Thyroid gland (tissue), 4 donors: ENCODE results near the gene KAT6B. TPM values are rescaled to one million over a fixed set of nuclear protein-coding genes. Genes with fewer than 3 reads are reported as not detected.

ENCODE experiments used
- DNase-seq, 2 donors: peaks; one replicate each; pipeline ENCODE4 v3.0.0-alpha.2; 2019
- H3K27ac ChIP-seq, 3 donors: fragments of 200-600 bp; sonication (generic); 1 replicate in 2 of 3; 2 replicates in 1 of 3; pipeline ENCODE4 v1.5.1; 2016 to 2019; ENCODE audit warnings: mild to moderate bottlenecking in 1 of 3, moderate library complexity in 1 of 3
- H3K27me3 ChIP-seq: fragments of 200-600 bp; sonication (generic); one replicate; pipeline ENCODE4 v1.5.1; 2019
- H3K36me3 ChIP-seq, 2 donors: fragments of 200-600 bp; sonication (generic); one replicate each; pipeline ENCODE4 v1.5.1; 2016 to 2019
- H3K4me1 ChIP-seq, 2 donors: fragments of 200-600 bp; sonication (generic); one replicate each; pipeline ENCODE4 v1.5.1; 2017 to 2019
- H3K4me3 ChIP-seq, 3 donors: fragments of 200-600 bp; sonication (generic); replicated peaks in 1 of 3; 1 replicate in 2 of 3; 2 replicates in 1 of 3; pipeline ENCODE4 v1.5.1; 2016; ENCODE audit warnings: mild to moderate bottlenecking in 1 of 3
- H3K9me3 ChIP-seq: fragments of 200-600 bp; sonication (generic); one replicate; pipeline ENCODE4 v1.5.1; 2017
- CTCF ChIP-seq, 6 experiments: fragments of 200-600 bp in 3 of 6; fragments of 450-650 bp in 3 of 6; sonication (generic) in 3 of 6; IDR thresholded peaks; one replicate each; pipeline ENCODE4 v1.5.1; 2016 to 2019; ENCODE audit warnings: antibody characterized with exemption in 6 of 6, mild to moderate bottlenecking in 2 of 6, inconsistent platforms in 1 of 6, moderate library complexity in 1 of 6
- POLR2A ChIP-seq, 2 donors: fragments of 450-650 bp; IDR thresholded peaks; one replicate each; pipeline ENCODE4 v1.6.1; 2017; ENCODE audit warnings: antibody characterized with exemption in 2 of 2, mild to moderate bottlenecking in 2 of 2, moderate library complexity in 1 of 2
- WGBS, 2 donors: methylation state at CpG; one replicate each; pipeline ENCODE4 v1.1.5; 2017; 5-methylcytosine and 5-hydroxymethylcytosine counted together
- intact Hi-C: fragments of 100-400 bp; cut with DNase I; formaldehyde crosslinking; loops from one replicate; pipeline ENCODE4 v1.15.1; 2023
- total RNA-seq, 4 donors: library from RNA; depleted of rRNA; stranded (reverse); fragments of >200 nt; gene quantifications; one replicate each; pipeline ENCODE4 v1.2.3, GENCODE V29; 2016

The KAT6B gene
- total RNA-seq, 4 donors from 2014 or later = 56.5 to 115 (median 76.3) TPM

DNA sequence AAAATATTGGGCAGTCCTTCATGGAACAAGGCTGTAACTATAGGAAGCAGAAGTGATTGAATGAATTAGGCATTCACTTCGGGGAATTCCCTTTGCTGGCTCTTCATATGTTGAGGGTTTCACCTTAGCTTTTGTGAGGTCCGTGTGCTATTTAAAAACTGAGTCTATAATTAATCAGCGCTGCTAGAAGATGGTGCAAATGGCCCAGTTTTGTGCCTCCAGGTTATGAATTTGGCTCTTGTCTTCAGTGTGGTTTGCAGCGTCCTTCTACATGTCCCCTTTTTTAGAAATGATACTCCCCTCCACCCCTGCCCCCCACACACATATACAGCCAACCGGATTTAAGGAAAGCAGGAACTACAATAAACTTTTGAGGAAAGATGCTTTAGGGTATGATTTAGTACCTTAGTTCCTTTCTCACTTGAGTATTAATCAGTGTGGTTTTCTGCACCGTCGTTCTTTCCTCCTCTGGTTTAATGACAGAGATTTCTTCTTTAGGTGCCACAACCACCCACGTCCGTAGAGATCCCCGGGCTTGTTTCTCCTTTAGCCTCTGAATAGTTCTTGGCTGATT lies 174.4 kb downstream of the KAT6B start:
- Histone ChIP-seq H3K4me1 (peaks cover 11 to 22% of the 10 kb centered on the region in 2 donors), H3K36me3 (no peaks in the 10 kb centered on the region), H3K4me3 (no peak overlapping the region), H3K27me3 (no peaks in the 10 kb centered on the region), H3K9me3 (no peaks in the 10 kb centered on the region), H3K27ac (no peak overlapping the region)
- intact Hi-C loops = no loop called here
- WGBS, 2 donors = 82 to 86% methylated on average over 10 of the region's 10 CpGs
- TF ChIP-seq POLR2A (IDR thresholded peaks at IDR 0.05) (no peak), CTCF (IDR thresholded peaks at IDR 0.05) (no peak)
- DNase-seq = no peak

- WGBS, 2 donors = 61 to 68% methylated on average over 5 of the region's 5 CpGs
- no peak for TF ChIP-seq CTCF (IDR thresholded peaks at IDR 0.05)
- TF ChIP-seq POLR2A (IDR thresholded peaks at IDR 0.05) = no peak
Measured at GRCh38 chr10:75001715-75002350, 175.4 kb downstream of the KAT6B start.

GRCh38 chr10:75002351-75002725 lies 175.9 kb downstream of the KAT6B start:
- H3K4me1 ChIP-seq = peaks cover 11 to 22% of the 10 kb centered on the region in 2 donors
- intact Hi-C loops = no loop called here
- H3K27ac ChIP-seq = no peak overlapping the region
- H3K9me3 ChIP-seq = no peaks in the 10 kb centered on the region
- no peak overlapping the region for H3K4me3 ChIP-seq
- 95 to 98% methylated on average over 3 of the region's 3 CpGs for WGBS, 2 donors
- H3K27me3 ChIP-seq = no peaks in the 10 kb centered on the region
- TF ChIP-seq CTCF (IDR thresholded peaks at IDR 0.05) = no peak
- TF ChIP-seq POLR2A (IDR thresholded peaks at IDR 0.05) = no peak
- no peak for DNase-seq
- H3K36me3 ChIP-seq = no peaks in the 10 kb centered on the region

More at GRCh38 chr10:75001715-75002350, 175.4 kb downstream of the KAT6B start:
- Histone ChIP-seq H3K9me3 (no peaks in the 10 kb centered on the region), H3K4me3 (no peak overlapping the region), H3K36me3 (no peaks in the 10 kb centered on the region), H3K27me3 (no peaks in the 10 kb centered on the region), H3K27ac (peak overlapping the region in 1 of 3 donors; percentile 46), H3K4me1 (peaks cover 11 to 22% of the 10 kb centered on the region in 2 donors)
- peak; percentile 16 to 26 for DNase-seq
- intact Hi-C loops = no loop called here

GRCh38 chr10:75002967-75003594 lies 176.7 kb downstream of the KAT6B start:
- DNase-seq = no peak
- TF ChIP-seq POLR2A (IDR thresholded peaks at IDR 0.05) (no peak), CTCF (IDR thresholded peaks at IDR 0.05) (no peak)
- Histone ChIP-seq H3K4me1 (peaks cover 11 to 22% of the 10 kb centered on the region in 2 donors), H3K9me3 (no peaks in the 10 kb centered on the region), H3K27me3 (no peaks in the 10 kb centered on the region), H3K4me3 (no peak overlapping the region), H3K27ac (no peak overlapping the region), H3K36me3 (no peaks in the 10 kb centered on the region)
- 91 to 97% methylated on average over 3 of the region's 3 CpGs for WGBS, 2 donors
- intact Hi-C loops = no loop called here

DNA sequence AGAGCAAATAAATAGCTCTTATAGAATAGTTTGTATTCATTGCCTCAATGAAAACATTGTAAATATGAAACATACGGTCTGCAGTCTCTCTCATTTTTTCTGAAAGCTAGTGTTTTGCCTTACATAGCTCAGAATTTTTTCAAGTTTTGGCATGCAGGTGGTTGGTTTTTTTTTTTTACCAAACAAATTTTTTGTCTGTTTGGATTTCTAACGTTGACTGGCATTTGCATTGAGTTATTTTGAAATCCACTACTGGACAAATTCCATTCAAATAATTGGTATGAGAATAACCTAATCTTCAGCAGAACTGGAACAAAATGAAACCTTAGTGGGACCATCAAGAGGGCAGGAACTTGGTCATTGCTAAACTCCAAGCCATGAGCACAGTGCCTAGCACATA lies 177.5 kb downstream of the KAT6B start:
- no peak for TF ChIP-seq POLR2A (IDR thresholded peaks at IDR 0.05)
- no peak for TF ChIP-seq CTCF (IDR thresholded peaks at IDR 0.05)
- H3K27ac ChIP-seq = no peak overlapping the region
- intact Hi-C loops = no loop called here
- no peak overlapping the region for H3K4me3 ChIP-seq
- H3K4me1 ChIP-seq = peaks cover 11 to 22% of the 10 kb centered on the region in 2 donors
- DNase-seq = no peak
- WGBS, 2 donors = 83 to 84% methylated on average over 2 of the region's 2 CpGs
- no peaks in the 10 kb centered on the region for H3K9me3 ChIP-seq
- no peaks in the 10 kb centered on the region for H3K27me3 ChIP-seq
- H3K36me3 ChIP-seq = no peaks in the 10 kb centered on the region
